ENCODE data around the gene EIF2B5. TPM values are rescaled to one million over a fixed set of nuclear protein-coding genes. Genes with fewer than 3 reads are reported as not detected.

Gene EIF2B5
- total and polyA plus RNA-seq, 12 donors, result 19.1 to 56.1 (median 41.5) TPM

DNA sequence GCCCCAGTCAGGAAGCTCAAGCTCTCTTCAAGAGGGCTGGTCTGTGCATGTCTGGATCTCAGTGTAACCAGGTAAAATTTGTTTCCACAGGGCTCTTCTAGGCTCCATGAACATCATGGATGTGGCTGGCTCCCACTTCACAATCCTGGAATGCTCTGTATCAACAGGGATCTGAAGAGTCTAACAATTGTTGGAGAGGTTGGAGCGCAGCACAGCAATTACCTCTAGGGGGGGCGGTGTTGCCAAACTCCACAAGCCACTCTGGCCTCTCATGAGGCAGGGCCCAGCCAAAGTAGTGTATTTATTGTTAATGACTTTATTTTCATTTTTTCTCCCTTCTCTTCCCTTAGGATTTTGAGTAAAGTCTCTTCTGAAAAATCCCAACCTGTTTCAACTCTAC, 6.1 kb upstream of the EIF2B5 start:
- 36 to 53% (median 41%) methylated on average over 2 of the region's 2 CpGs for WGBS, 4 donors
- peak in 4 of 7 donors; percentile 25 to 42 (median 38) for DNase-seq
- TF ChIP-seq POLR2A (IDR thresholded peaks at IDR 0.05) (no peak), CTCF (IDR thresholded peaks at IDR 0.05) (no peak)
- H3K4me1 ChIP-seq (replicated peaks in 1 of 2), result no peaks in the 10 kb centered on the region
- H3K27ac ChIP-seq, result no peak overlapping the region
- H3K27me3 ChIP-seq, result no peaks in the 10 kb centered on the region
- no peak overlapping the region for H3K4me3 ChIP-seq
- H3K9me3 ChIP-seq (replicated peaks in 1 of 3), result no peaks in the 10 kb centered on the region
- intact Hi-C loops (cut with DNase I), result no loop called here
- no peaks in the 10 kb centered on the region for H3K36me3 ChIP-seq (replicated peaks in 1 of 2)

DNA sequence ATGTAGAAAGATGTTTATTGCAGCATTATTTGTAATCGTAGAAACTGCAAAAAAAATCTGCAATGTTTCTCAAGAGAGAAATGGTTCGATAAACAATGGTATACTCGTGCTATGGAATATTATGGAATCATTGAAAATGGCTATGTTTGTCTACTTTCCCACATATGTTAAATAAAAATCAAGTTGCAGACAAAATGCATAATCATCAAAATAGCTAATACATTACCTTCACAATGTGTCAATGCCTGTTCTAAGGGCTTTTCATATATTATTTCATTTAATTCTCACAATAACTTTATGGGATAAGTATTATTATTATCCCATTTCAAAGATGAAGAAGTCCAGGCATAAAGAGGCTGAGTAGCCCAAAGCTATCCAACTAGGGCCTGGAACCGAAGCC, 2.2 kb upstream of the EIF2B5 start:
- DNase-seq, result no peak
- 87 to 93% (median 91%) methylated on average over 4 of the region's 4 CpGs for WGBS, 4 donors
- Histone ChIP-seq H3K27me3 (no peaks in the 10 kb centered on the region), H3K9me3 (replicated peaks in 1 of 3) (no peaks in the 10 kb centered on the region), H3K36me3 (replicated peaks in 1 of 2) (peaks cover 0 to 8% of the 10 kb centered on the region in 2 donors), H3K4me1 (replicated peaks in 1 of 2) (peaks cover 7 to 16% of the 10 kb centered on the region in 2 donors), H3K27ac (no peak overlapping the region), H3K4me3 (no peak overlapping the region)
- intact Hi-C loops (cut with DNase I), result loop anchor here in 1 of 2 donors (10.0 kb wide), 2 partner anchors 118 to 238 kb away; partner anchors contain the start of gene ABCC5
- TF ChIP-seq POLR2A (IDR thresholded peaks at IDR 0.05), result no peak
- no peak for TF ChIP-seq CTCF (IDR thresholded peaks at IDR 0.05)

GRCh38 chr3:184133840-184134745, 1.1 kb upstream of the EIF2B5 start:
- Histone ChIP-seq H3K4me1 (replicated peaks in 1 of 2) (peaks cover 7 to 16% of the 10 kb centered on the region in 2 donors), H3K27ac (peak overlapping the region in 4 of 5 donors; percentile 72 to 91 (median 82)), H3K4me3 (peak overlapping the region in 3 of 4 donors; percentile 6 to 91 (median 76)), H3K27me3 (no peaks in the 10 kb centered on the region), H3K9me3 (replicated peaks in 1 of 3) (no peaks in the 10 kb centered on the region), H3K36me3 (replicated peaks in 1 of 2) (peaks cover 0 to 13% of the 10 kb centered on the region in 2 donors)
- WGBS, 4 donors, result 1% methylated on average over 28 to 37 of the region's 37 CpGs
- intact Hi-C loops (cut with DNase I), result loop anchor here in 1 of 2 donors (10.0 kb wide), 2 partner anchors 119 to 239 kb away; partner anchors contain the start of gene ABCC5
- TF ChIP-seq POLR2A (IDR thresholded peaks at IDR 0.05) (peak in 1 of 2 donors; percentile 63), CTCF (IDR thresholded peaks at IDR 0.05) (no peak)
- peak; percentile 78 to 91 (median 85) for DNase-seq

DNA sequence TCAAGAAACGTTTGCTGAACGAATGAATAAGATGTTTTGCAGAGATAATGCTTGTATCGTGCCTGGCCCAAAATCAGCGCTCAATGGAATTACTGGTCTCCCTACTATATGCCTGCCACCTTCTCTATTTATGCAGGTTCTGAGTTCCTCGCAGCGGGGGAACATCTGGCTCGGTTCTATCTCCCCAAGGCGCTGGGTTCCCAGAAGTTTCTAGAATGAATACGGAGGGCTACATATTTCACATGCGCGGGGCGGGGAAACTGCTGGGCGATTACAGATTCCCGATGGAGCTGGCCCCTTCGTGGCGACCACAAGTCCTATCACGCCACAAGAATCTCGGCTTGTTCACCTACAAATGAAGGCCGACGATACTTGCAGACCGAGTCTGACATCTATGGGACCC, 411 bp upstream of the EIF2B5 start:
- TF ChIP-seq CTCF (IDR thresholded peaks at IDR 0.05) (no peak), POLR2A (IDR thresholded peaks at IDR 0.05) (no peak)
- peaks cover 7 to 16% of the 10 kb centered on the region in 2 donors for H3K4me1 ChIP-seq (replicated peaks in 1 of 2)
- peaks cover 0 to 18% of the 10 kb centered on the region in 2 donors for H3K36me3 ChIP-seq (replicated peaks in 1 of 2)
- H3K4me3 ChIP-seq, result peak overlapping the region; percentile 6 to 96 (median 84)
- H3K27me3 ChIP-seq, result no peaks in the 10 kb centered on the region
- 0 to 1% (median 0%) methylated on average over 14 to 21 of the region's 21 CpGs for WGBS, 4 donors
- H3K9me3 ChIP-seq (replicated peaks in 1 of 3), result no peaks in the 10 kb centered on the region
- intact Hi-C loops (cut with DNase I), result loop anchor here in 1 of 2 donors (10.0 kb wide), 2 partner anchors 120 to 240 kb away; partner anchors contain the start of gene ABCC5
- H3K27ac ChIP-seq, result peak overlapping the region; percentile 48 to 91 (median 73)
- DNase-seq, result peak in 1 of 7 donors; percentile 26

All from adrenal gland (tissue), 12 donors.